LNCaP clone FGC (cell line): ENCODE results near the gene ST7.

Experiments used
- DNase-seq: peaks from one replicate; pipeline ENCODE4 v3.0.0-alpha.2; 2011; ENCODE audit warnings: low read depth
- H3K4me3 ChIP-seq: 2 replicates; pipeline ENCODE4 v1.5.1; 2011; ENCODE audit warnings: mild to moderate bottlenecking, low read depth, low read length, control low read depth
- TF ChIP-seq, protein P1 (sequence below): IDR thresholded peaks from 2 replicates; pipeline ENCODE4 v1.5.1; 2012; ENCODE audit warnings: mild to moderate bottlenecking; ENCODE audit not compliant: control insufficient read depth, insufficient read depth; ENCODE audit errors: extremely low read depth

Gene ST7

GRCh38 chr7:117087639-117088396, 134.5 kb downstream of the ST7 start:
- DNase-seq: no peak
- H3K4me3 ChIP-seq: no peak overlapping the region
- TF ChIP-seq, protein P1, sequence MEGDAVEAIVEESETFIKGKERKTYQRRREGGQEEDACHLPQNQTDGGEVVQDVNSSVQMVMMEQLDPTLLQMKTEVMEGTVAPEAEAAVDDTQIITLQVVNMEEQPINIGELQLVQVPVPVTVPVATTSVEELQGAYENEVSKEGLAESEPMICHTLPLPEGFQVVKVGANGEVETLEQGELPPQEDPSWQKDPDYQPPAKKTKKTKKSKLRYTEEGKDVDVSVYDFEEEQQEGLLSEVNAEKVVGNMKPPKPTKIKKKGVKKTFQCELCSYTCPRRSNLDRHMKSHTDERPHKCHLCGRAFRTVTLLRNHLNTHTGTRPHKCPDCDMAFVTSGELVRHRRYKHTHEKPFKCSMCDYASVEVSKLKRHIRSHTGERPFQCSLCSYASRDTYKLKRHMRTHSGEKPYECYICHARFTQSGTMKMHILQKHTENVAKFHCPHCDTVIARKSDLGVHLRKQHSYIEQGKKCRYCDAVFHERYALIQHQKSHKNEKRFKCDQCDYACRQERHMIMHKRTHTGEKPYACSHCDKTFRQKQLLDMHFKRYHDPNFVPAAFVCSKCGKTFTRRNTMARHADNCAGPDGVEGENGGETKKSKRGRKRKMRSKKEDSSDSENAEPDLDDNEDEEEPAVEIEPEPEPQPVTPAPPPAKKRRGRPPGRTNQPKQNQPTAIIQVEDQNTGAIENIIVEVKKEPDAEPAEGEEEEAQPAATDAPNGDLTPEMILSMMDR: no peak

- no peak overlapping the region for H3K4me3 ChIP-seq
- TF ChIP-seq, protein P1: no peak
- no peak for DNase-seq
These were observed 135.4 kb downstream of the ST7 start for GRCh38 chr7:117088623-117089194.

- H3K4me3 ChIP-seq: no peak overlapping the region
- DNase-seq: peak; percentile 19
- TF ChIP-seq, protein P1: no peak
These were observed 137.5 kb downstream of the ST7 start for GRCh38 chr7:117090791-117091190.

- no peak for DNase-seq
- TF ChIP-seq, protein P1: no peak
- H3K4me3 ChIP-seq: no peak overlapping the region
These were observed 138.4 kb downstream of the ST7 start for GRCh38 chr7:117091721-117092120.

- DNase-seq: no peak
- TF ChIP-seq, protein P1: no peak
- no peak overlapping the region for H3K4me3 ChIP-seq
These were observed 139.5 kb downstream of the ST7 start for GRCh38 chr7:117092785-117093184.

- DNase-seq: no peak
These were observed 141.2 kb downstream of the ST7 start for GRCh38 chr7:117094457-117094856.

More at GRCh38 chr7:117094457-117094856, 141.2 kb downstream of the ST7 start:
- TF ChIP-seq, protein P1: no peak
- no peak overlapping the region for H3K4me3 ChIP-seq
